Measurements from ENCODE around the gene TRIM2.

Gene TRIM2

GRCh38 chr4:153364061-153364460, 159.8 kb downstream of the TRIM2 start:
- Histone ChIP-seq H3K36me3 (ENCODE audit: insufficient read depth, insufficient read length, low read length) (peaks cover 47% of the 10 kb centered on the region), H3K9ac (ENCODE audit: insufficient read length, low read depth) (no peak overlapping the region)
- DNase-seq (ENCODE audit: low read depth, low spot score) = no peak

GRCh38 chr4:153365003-153365402, 160.8 kb downstream of the TRIM2 start:
- TF ChIP-seq ZNF274 (IDR thresholded peaks at IDR 0.05; ENCODE audit: low read depth, low read length) = no peak
- no peak for TF ChIP-seq YY1 (IDR thresholded peaks at IDR 0.05; ENCODE audit: insufficient read depth, insufficient read length)
- H3K9me3 ChIP-seq (ENCODE audit: insufficient read depth, low read length) = no peaks in the 10 kb centered on the region
- H3K4me3 ChIP-seq (ENCODE audit: insufficient read length, low read depth) = no peak overlapping the region
- H3K27me3 ChIP-seq (ENCODE audit: insufficient read depth, insufficient read length) = no peaks in the 10 kb centered on the region
- no peak overlapping the region for H3K9ac ChIP-seq (ENCODE audit: insufficient read length, low read depth)
- peaks cover 51% of the 10 kb centered on the region for H3K36me3 ChIP-seq (ENCODE audit: insufficient read depth, insufficient read length, low read length)
- H3K4me1 ChIP-seq (ENCODE audit: insufficient read depth, insufficient read length) = no peaks in the 10 kb centered on the region
- DNase-seq (ENCODE audit: low read depth, low spot score) = no peak

More at GRCh38 chr4:153364061-153364460, 159.8 kb downstream of the TRIM2 start:
- Histone ChIP-seq H3K4me3 (ENCODE audit: insufficient read length, low read depth) (no peak overlapping the region), H3K9me3 (ENCODE audit: insufficient read depth, low read length) (no peaks in the 10 kb centered on the region), H3K27me3 (ENCODE audit: insufficient read depth, insufficient read length) (no peaks in the 10 kb centered on the region), H3K4me1 (ENCODE audit: insufficient read depth, insufficient read length) (no peaks in the 10 kb centered on the region)
- TF ChIP-seq SUZ12 (IDR thresholded peaks at IDR 0.05; ENCODE audit: extremely low read depth, insufficient read depth, insufficient read length) (no peak), YY1 (IDR thresholded peaks at IDR 0.05; ENCODE audit: insufficient read depth, insufficient read length) (no peak), ZNF274 (IDR thresholded peaks at IDR 0.05; ENCODE audit: low read depth, low read length) (no peak)

GRCh38 chr4:153366486-153366885, 162.2 kb downstream of the TRIM2 start:
- Histone ChIP-seq H3K4me3 (ENCODE audit: insufficient read length, low read depth) (no peak overlapping the region), H3K36me3 (ENCODE audit: insufficient read depth, insufficient read length, low read length) (peaks cover 50% of the 10 kb centered on the region), H3K4me1 (ENCODE audit: insufficient read depth, insufficient read length) (no peaks in the 10 kb centered on the region), H3K27me3 (ENCODE audit: insufficient read depth, insufficient read length) (no peaks in the 10 kb centered on the region), H3K9ac (ENCODE audit: insufficient read length, low read depth) (no peak overlapping the region), H3K9me3 (ENCODE audit: insufficient read depth, low read length) (no peaks in the 10 kb centered on the region)
- no peak for TF ChIP-seq ZNF274 (IDR thresholded peaks at IDR 0.05; ENCODE audit: low read depth, low read length)
- TF ChIP-seq SUZ12 (IDR thresholded peaks at IDR 0.05; ENCODE audit: extremely low read depth, insufficient read depth, insufficient read length) = no peak
- TF ChIP-seq YY1 (IDR thresholded peaks at IDR 0.05; ENCODE audit: insufficient read depth, insufficient read length) = no peak
- no peak for DNase-seq (ENCODE audit: low read depth, low spot score)

- H3K27me3 ChIP-seq (ENCODE audit: insufficient read depth, insufficient read length) = no peaks in the 10 kb centered on the region
- DNase-seq (ENCODE audit: low read depth, low spot score) = no peak
- H3K4me1 ChIP-seq (ENCODE audit: insufficient read depth, insufficient read length) = no peaks in the 10 kb centered on the region
- H3K36me3 ChIP-seq (ENCODE audit: insufficient read depth, insufficient read length, low read length) = peaks cover 55% of the 10 kb centered on the region
- no peak overlapping the region for H3K4me3 ChIP-seq (ENCODE audit: insufficient read length, low read depth)
- H3K9me3 ChIP-seq (ENCODE audit: insufficient read depth, low read length) = no peaks in the 10 kb centered on the region
- no peak overlapping the region for H3K9ac ChIP-seq (ENCODE audit: insufficient read length, low read depth)
- TF ChIP-seq SUZ12 (IDR thresholded peaks at IDR 0.05; ENCODE audit: extremely low read depth, insufficient read depth, insufficient read length) (no peak), YY1 (IDR thresholded peaks at IDR 0.05; ENCODE audit: insufficient read depth, insufficient read length) (no peak), ZNF274 (IDR thresholded peaks at IDR 0.05; ENCODE audit: low read depth, low read length) (no peak)
These were observed 162.8 kb downstream of the TRIM2 start for GRCh38 chr4:153367092-153367491.

- no peak for TF ChIP-seq ZNF274 (IDR thresholded peaks at IDR 0.05; ENCODE audit: low read depth, low read length)
- TF ChIP-seq SUZ12 (IDR thresholded peaks at IDR 0.05; ENCODE audit: extremely low read depth, insufficient read depth, insufficient read length) = no peak
- TF ChIP-seq YY1 (IDR thresholded peaks at IDR 0.05; ENCODE audit: insufficient read depth, insufficient read length) = no peak
These were observed 164.8 kb downstream of the TRIM2 start for GRCh38 chr4:153369021-153369420.

GRCh38 chr4:153371701-153372234, 167.5 kb downstream of the TRIM2 start:
- Histone ChIP-seq H3K9me3 (ENCODE audit: insufficient read depth, low read length) (peaks cover 10% of the 10 kb centered on the region), H3K9ac (ENCODE audit: insufficient read length, low read depth) (no peak overlapping the region), H3K36me3 (ENCODE audit: insufficient read depth, insufficient read length, low read length) (peaks cover 36% of the 10 kb centered on the region), H3K27me3 (ENCODE audit: insufficient read depth, insufficient read length) (no peaks in the 10 kb centered on the region), H3K4me3 (ENCODE audit: insufficient read length, low read depth) (no peak overlapping the region), H3K4me1 (ENCODE audit: insufficient read depth, insufficient read length) (no peaks in the 10 kb centered on the region)
- no peak for DNase-seq (ENCODE audit: low read depth, low spot score)
- no peak for TF ChIP-seq ZNF274 (IDR thresholded peaks at IDR 0.05; ENCODE audit: low read depth, low read length)

More at GRCh38 chr4:153369021-153369420, 164.8 kb downstream of the TRIM2 start:
- Histone ChIP-seq H3K27me3 (ENCODE audit: insufficient read depth, insufficient read length) (no peaks in the 10 kb centered on the region), H3K36me3 (ENCODE audit: insufficient read depth, insufficient read length, low read length) (peaks cover 45% of the 10 kb centered on the region), H3K4me3 (ENCODE audit: insufficient read length, low read depth) (no peak overlapping the region), H3K4me1 (ENCODE audit: insufficient read depth, insufficient read length) (no peaks in the 10 kb centered on the region), H3K9ac (ENCODE audit: insufficient read length, low read depth) (no peak overlapping the region), H3K9me3 (ENCODE audit: insufficient read depth, low read length) (peaks cover 10% of the 10 kb centered on the region)
- DNase-seq (ENCODE audit: low read depth, low spot score) = no peak

GRCh38 chr4:153372967-153373562, 168.8 kb downstream of the TRIM2 start:
- no peak overlapping the region for H3K9ac ChIP-seq (ENCODE audit: insufficient read length, low read depth)
- H3K4me1 ChIP-seq (ENCODE audit: insufficient read depth, insufficient read length) = no peaks in the 10 kb centered on the region
- DNase-seq (ENCODE audit: low read depth, low spot score) = no peak
- TF ChIP-seq YY1 (IDR thresholded peaks at IDR 0.05; ENCODE audit: insufficient read depth, insufficient read length) (no peak), SUZ12 (IDR thresholded peaks at IDR 0.05; ENCODE audit: extremely low read depth, insufficient read depth, insufficient read length) (no peak), ZNF274 (IDR thresholded peaks at IDR 0.05; ENCODE audit: low read depth, low read length) (no peak)
- H3K27me3 ChIP-seq (ENCODE audit: insufficient read depth, insufficient read length) = no peaks in the 10 kb centered on the region
- peaks cover 27% of the 10 kb centered on the region for H3K36me3 ChIP-seq (ENCODE audit: insufficient read depth, insufficient read length, low read length)
- H3K4me3 ChIP-seq (ENCODE audit: insufficient read length, low read depth) = no peak overlapping the region
- H3K9me3 ChIP-seq (ENCODE audit: insufficient read depth, low read length) = peaks cover 10% of the 10 kb centered on the region
